ACC112 (cell line): ENCODE measurements around the gene CHAD.

ENCODE experiments used
- H2AFZ ChIP-seq: fragments of 200-600 bp; sonication (generic); one replicate; pipeline ENCODE4 v1.6.0; 2017; ENCODE audit warnings: antibody characterized with exemption, low read length; ENCODE audit not compliant: unreplicated experiment
- H3K27ac ChIP-seq: fragments of 200-600 bp; sonication (generic); 2 replicates; pipeline ENCODE4 v1.5.1; 2014; ENCODE audit warnings: low read depth, mild to moderate bottlenecking, antibody characterized with exemption, low read length, moderate library complexity
- H3K27me3 ChIP-seq: fragments of 200-600 bp; sonication (generic); 2 replicates; pipeline ENCODE4 v1.6.1; 2014; ENCODE audit warnings: mild to moderate bottlenecking, antibody characterized with exemption, low read length, moderate library complexity, mixed read lengths; ENCODE audit not compliant: insufficient read depth
- H3K36me3 ChIP-seq: fragments of 200-600 bp; sonication (generic); 2 replicates; pipeline ENCODE4 v1.6.1; 2016; ENCODE audit warnings: mild to moderate bottlenecking, antibody characterized with exemption, low read length, moderate library complexity, mixed read lengths; ENCODE audit not compliant: insufficient read depth
- H3K4me1 ChIP-seq: fragments of 200-600 bp; sonication (generic); one replicate; pipeline ENCODE4 v1.6.1; 2016; ENCODE audit warnings: low read length, mixed read lengths; ENCODE audit not compliant: insufficient read depth, unreplicated experiment, control insufficient read depth
- H3K4me3 ChIP-seq: fragments of 200-600 bp; sonication (generic); 2 replicates; pipeline ENCODE4 v1.5.1; 2014; ENCODE audit warnings: mild to moderate bottlenecking, low read depth, low read length
- H3K79me2 ChIP-seq: fragments of 200-600 bp; sonication (generic); one replicate; pipeline ENCODE4 v1.6.0; 2016; ENCODE audit warnings: low read length; ENCODE audit not compliant: control insufficient read depth, unreplicated experiment, insufficient read depth

CHAD gene

DNA sequence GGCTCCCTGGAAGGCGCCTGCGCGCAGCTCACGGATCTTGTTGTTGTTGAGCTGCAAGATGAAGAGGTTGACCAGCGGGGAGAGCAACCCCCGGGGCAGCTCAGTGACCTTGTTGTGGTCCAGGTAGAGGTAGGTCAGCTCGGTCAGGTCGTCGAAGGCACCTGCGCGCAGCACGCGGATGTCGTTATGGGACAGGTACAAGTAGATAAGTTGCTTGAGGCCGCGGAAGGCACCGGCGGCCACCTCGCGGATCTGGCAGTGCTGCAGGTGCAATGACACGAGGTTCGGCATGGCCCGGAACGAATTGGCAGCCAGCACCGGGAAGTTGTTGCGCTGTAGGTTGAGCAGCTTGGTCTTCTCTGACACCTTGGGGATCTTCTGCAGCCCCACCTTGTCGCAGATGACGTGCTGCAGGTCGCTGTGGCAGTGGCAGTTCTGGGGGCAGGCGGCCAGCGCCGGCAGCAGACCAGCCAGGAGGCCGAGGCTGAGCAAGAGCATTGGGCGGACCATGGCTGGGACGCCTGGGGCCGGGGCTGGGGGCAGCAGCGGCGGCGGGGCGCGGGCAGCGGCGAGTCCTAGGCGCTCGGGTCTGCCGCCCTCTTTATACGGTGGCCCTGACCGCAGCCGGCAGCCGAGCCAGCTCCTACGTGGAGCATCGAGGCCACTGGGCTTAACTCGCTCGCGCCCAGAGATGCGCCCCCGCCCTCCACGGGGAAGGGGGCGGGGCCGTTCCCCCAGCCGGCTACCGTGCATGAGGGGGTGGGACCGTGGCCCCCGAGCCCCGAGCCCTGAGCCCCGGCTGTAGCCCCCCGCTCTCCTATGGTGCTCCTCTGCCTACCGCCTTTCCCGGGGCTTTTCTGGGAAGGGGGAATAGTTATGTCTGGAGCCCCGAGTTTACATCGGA, at the start of gene CHAD:
TSS of gene CHAD (minus strand) at position 577 of the 904 bp plus-strand sequence. CDS start at position 510, 67 bp downstream.
- Histone ChIP-seq H3K27ac (no peak within 1 kb of the TSS), H3K4me3 (peak within 1 kb of the TSS; percentile 67), H3K36me3 (no peaks in the 10 kb centered on the region), H3K27me3 (peaks cover 21% of the 10 kb centered on the region), H2AFZ (no peak within 1 kb of the TSS), H3K4me1 (no peaks in the 10 kb centered on the region), H3K79me2 (no peaks in the 10 kb centered on the region)

GRCh38 chr17:50517504-50518383, 49.1 kb upstream of the CHAD start:
- Histone ChIP-seq H3K27ac (no peak overlapping the region), H3K27me3 (no peaks in the 10 kb centered on the region), H3K36me3 (no peaks in the 10 kb centered on the region), H3K79me2 (no peaks in the 10 kb centered on the region), H3K4me3 (no peak overlapping the region), H3K4me1 (peaks cover 15% of the 10 kb centered on the region), H2AFZ (no peak overlapping the region)

- Histone ChIP-seq H3K27ac (no peak overlapping the region), H3K36me3 (no peaks in the 10 kb centered on the region), H3K4me3 (no peak overlapping the region), H2AFZ (no peak overlapping the region), H3K79me2 (no peaks in the 10 kb centered on the region), H3K27me3 (no peaks in the 10 kb centered on the region), H3K4me1 (peaks cover 15% of the 10 kb centered on the region)
These were observed 48.3 kb upstream of the CHAD start for GRCh38 chr17:50517011-50517410.

GRCh38 chr17:50514936-50515702, 46.4 kb upstream of the CHAD start:
- Histone ChIP-seq H3K79me2 (peaks cover under 1% of the 10 kb centered on the region), H3K4me1 (peaks cover 28% of the 10 kb centered on the region), H3K27ac (no peak overlapping the region), H2AFZ (no peak overlapping the region), H3K36me3 (no peaks in the 10 kb centered on the region), H3K27me3 (no peaks in the 10 kb centered on the region), H3K4me3 (no peak overlapping the region)

DNA sequence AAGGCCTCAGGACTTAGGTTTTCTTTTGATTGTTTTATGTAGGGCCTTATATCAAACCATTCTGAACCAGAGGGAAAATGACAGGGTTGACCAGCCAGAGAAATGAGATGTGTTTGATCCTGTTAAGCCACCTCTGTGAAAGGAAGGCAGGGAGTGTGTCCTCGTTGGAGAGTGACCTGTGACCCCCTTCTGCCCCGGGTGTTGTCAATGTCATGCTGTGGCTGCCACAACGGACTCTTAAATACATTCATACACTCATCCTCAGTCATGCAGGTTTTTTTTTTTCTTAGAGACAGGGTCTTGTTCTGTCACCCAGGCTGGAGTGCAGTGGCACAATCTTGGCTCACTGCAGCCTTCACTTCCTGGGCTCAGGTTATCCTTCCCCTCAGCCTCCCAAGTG, 45.7 kb upstream of the CHAD start:
- no peak overlapping the region for H2AFZ ChIP-seq
- H3K4me1 ChIP-seq, result peaks cover 36% of the 10 kb centered on the region
- no peak overlapping the region for H3K27ac ChIP-seq
- peaks cover 7% of the 10 kb centered on the region for H3K79me2 ChIP-seq
- H3K4me3 ChIP-seq, result no peak overlapping the region
- H3K27me3 ChIP-seq, result no peaks in the 10 kb centered on the region
- H3K36me3 ChIP-seq, result no peaks in the 10 kb centered on the region

GRCh38 chr17:50513495-50513894, 44.8 kb upstream of the CHAD start:
- Histone ChIP-seq H3K79me2 (peaks cover 7% of the 10 kb centered on the region), H3K27me3 (no peaks in the 10 kb centered on the region), H3K36me3 (no peaks in the 10 kb centered on the region), H2AFZ (no peak overlapping the region), H3K4me3 (no peak overlapping the region), H3K27ac (no peak overlapping the region), H3K4me1 (peaks cover 38% of the 10 kb centered on the region)

- H3K4me3 ChIP-seq, result peak overlapping the region; percentile 47
- H3K27ac ChIP-seq, result peak overlapping the region; percentile 21; the same call in 1 of the 2 replicates
- peaks cover 38% of the 10 kb centered on the region for H3K4me1 ChIP-seq
- H3K36me3 ChIP-seq, result no peaks in the 10 kb centered on the region
- H3K79me2 ChIP-seq, result peaks cover 7% of the 10 kb centered on the region
- H3K27me3 ChIP-seq, result no peaks in the 10 kb centered on the region
- no peak overlapping the region for H2AFZ ChIP-seq
These were observed 42.4 kb upstream of the CHAD start for GRCh38 chr17:50511058-50511457.

DNA sequence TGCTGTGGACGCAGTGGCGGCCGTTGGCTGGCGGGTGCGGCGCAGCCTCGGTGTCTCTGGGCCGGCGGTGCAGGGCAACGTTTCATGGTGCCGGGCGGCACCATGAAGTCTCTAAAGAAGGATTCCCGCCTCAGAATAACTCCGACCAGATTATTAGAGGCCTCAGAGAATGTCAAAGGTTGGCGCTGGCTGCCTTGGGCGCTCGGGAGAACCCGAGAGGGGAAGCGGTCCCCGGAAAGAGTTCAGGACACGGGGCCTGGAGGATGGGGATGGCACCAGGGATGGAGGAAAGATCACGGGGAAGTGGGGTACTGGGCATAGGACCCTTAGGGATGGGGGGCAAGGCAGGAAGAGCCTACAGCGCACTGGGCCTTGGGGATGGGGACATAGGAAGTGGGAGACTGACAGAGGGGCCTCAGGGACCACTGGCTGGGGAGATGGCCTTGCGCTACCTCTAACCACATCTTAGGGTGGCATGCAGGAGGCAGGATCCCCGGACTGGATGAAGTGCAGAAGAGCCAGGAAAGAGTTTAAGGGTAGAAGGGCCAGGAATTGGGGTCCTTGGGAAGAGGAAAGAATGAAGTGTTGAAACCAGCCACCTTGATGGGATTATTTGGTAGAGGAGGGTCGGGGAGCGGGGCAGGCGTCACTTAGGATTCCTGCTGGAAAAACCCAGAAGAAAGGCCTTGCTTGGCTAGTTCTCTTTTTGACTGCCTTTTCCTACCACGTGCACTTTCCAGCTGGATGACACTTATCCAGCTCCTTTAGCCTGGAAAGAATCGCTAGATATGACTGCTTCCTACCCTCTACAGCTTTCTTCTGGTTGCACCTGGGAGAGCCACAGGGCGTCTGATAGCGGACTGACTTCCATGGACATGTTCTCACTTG, 40.1 kb upstream of the CHAD start:
- H3K4me1 ChIP-seq, result peaks cover 28% of the 10 kb centered on the region
- H3K79me2 ChIP-seq, result peaks cover 7% of the 10 kb centered on the region
- H3K27me3 ChIP-seq, result no peaks in the 10 kb centered on the region
- H3K27ac ChIP-seq, result peak overlapping the region; percentile 54; the same call in 1 of the 2 replicates
- H3K4me3 ChIP-seq, result peak overlapping the region; percentile 78
- no peaks in the 10 kb centered on the region for H3K36me3 ChIP-seq
- H2AFZ ChIP-seq, result peak overlapping the region; percentile 78

- H2AFZ ChIP-seq, result peak within 1 kb of the TSS; percentile 78
- H3K27me3 ChIP-seq, result no peaks in the 10 kb centered on the region
- H3K79me2 ChIP-seq, result peaks cover 7% of the 10 kb centered on the region
- H3K4me3 ChIP-seq, result peak within 1 kb of the TSS; percentile 78
- peak within 1 kb of the TSS; percentile 54 for H3K27ac ChIP-seq
- H3K36me3 ChIP-seq, result no peaks in the 10 kb centered on the region
- peaks cover 28% of the 10 kb centered on the region for H3K4me1 ChIP-seq
These were observed 39.3 kb upstream of the CHAD start, which contains the start of gene MYCBPAP for GRCh38 chr17:50507871-50508572. MYCBPAP (plus strand) TSS chr17:50508439; CDS start chr17:50508675, 236 bp downstream.
